ACC112 (cell line): ENCODE measurements around the gene ARPC1B.
"Not testable (repeated sequence)": the region's sequence is repeated elsewhere in the genome, so short reads cannot be mapped to it uniquely, and the experiment has no call there.

Experiments
- H2AFZ ChIP-seq: fragments of 200-600 bp; sonication (generic); one replicate; pipeline ENCODE4 v1.6.0; 2017; ENCODE audit warnings: antibody characterized with exemption, low read length; ENCODE audit not compliant: unreplicated experiment
- H3K27ac ChIP-seq: fragments of 200-600 bp; sonication (generic); 2 replicates; pipeline ENCODE4 v1.5.1; 2014; ENCODE audit warnings: low read depth, mild to moderate bottlenecking, antibody characterized with exemption, low read length, moderate library complexity
- H3K27me3 ChIP-seq: fragments of 200-600 bp; sonication (generic); 2 replicates; pipeline ENCODE4 v1.6.1; 2014; ENCODE audit warnings: mild to moderate bottlenecking, antibody characterized with exemption, low read length, moderate library complexity, mixed read lengths; ENCODE audit not compliant: insufficient read depth
- H3K36me3 ChIP-seq: fragments of 200-600 bp; sonication (generic); 2 replicates; pipeline ENCODE4 v1.6.1; 2016; ENCODE audit warnings: mild to moderate bottlenecking, antibody characterized with exemption, low read length, moderate library complexity, mixed read lengths; ENCODE audit not compliant: insufficient read depth
- H3K4me1 ChIP-seq: fragments of 200-600 bp; sonication (generic); one replicate; pipeline ENCODE4 v1.6.1; 2016; ENCODE audit warnings: low read length, mixed read lengths; ENCODE audit not compliant: insufficient read depth, unreplicated experiment, control insufficient read depth
- H3K4me3 ChIP-seq: fragments of 200-600 bp; sonication (generic); 2 replicates; pipeline ENCODE4 v1.5.1; 2014; ENCODE audit warnings: mild to moderate bottlenecking, low read depth, low read length
- H3K79me2 ChIP-seq: fragments of 200-600 bp; sonication (generic); one replicate; pipeline ENCODE4 v1.6.0; 2016; ENCODE audit warnings: low read length; ENCODE audit not compliant: control insufficient read depth, unreplicated experiment, insufficient read depth

Gene ARPC1B

GRCh38 chr7:99381664-99382075 is 7.1 kb downstream of the ARPC1B start:
- H3K27ac ChIP-seq: peak overlapping the region; percentile 97; the same call in 1 of the 2 replicates
- peaks cover 69% of the 10 kb centered on the region for H3K79me2 ChIP-seq
- no peak overlapping the region for H3K4me3 ChIP-seq
- H3K36me3 ChIP-seq: no peaks in the 10 kb centered on the region
- H2AFZ ChIP-seq: no peak overlapping the region
- peaks cover 31% of the 10 kb centered on the region for H3K4me1 ChIP-seq
- no peaks in the 10 kb centered on the region for H3K27me3 ChIP-seq

DNA sequence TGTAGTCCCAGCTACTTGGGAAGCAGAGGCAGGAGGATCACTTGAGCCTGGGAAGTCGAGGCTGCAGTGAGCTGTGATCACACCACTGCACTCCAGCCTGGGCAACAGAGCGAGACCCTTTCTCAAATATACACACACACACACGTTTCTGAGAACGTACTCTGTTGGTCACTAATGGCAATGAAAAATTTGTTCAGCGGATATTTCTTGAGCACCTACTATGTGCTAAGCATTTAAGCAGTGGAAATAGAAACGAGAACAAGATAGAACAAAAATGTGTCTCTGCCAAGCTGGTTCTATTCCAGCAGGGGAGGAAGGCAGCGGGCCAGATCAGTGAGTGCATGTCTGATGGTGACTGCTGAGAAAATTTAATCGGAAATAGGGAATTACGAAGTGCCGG is 8.7 kb downstream of the ARPC1B start:
- no peaks in the 10 kb centered on the region for H3K27me3 ChIP-seq
- peaks cover 31% of the 10 kb centered on the region for H3K4me1 ChIP-seq
- no peak overlapping the region for H3K27ac ChIP-seq
- H2AFZ ChIP-seq: no peak overlapping the region
- H3K4me3 ChIP-seq: no peak overlapping the region
- peaks cover 4% of the 10 kb centered on the region; the same call in 1 of the 2 replicates for H3K36me3 ChIP-seq
- peaks cover 55% of the 10 kb centered on the region for H3K79me2 ChIP-seq

GRCh38 chr7:99383791-99384370 is 9.4 kb downstream of the ARPC1B start:
- H3K27ac ChIP-seq: no peak overlapping the region
- peaks cover 30% of the 10 kb centered on the region for H3K4me1 ChIP-seq

DNA sequence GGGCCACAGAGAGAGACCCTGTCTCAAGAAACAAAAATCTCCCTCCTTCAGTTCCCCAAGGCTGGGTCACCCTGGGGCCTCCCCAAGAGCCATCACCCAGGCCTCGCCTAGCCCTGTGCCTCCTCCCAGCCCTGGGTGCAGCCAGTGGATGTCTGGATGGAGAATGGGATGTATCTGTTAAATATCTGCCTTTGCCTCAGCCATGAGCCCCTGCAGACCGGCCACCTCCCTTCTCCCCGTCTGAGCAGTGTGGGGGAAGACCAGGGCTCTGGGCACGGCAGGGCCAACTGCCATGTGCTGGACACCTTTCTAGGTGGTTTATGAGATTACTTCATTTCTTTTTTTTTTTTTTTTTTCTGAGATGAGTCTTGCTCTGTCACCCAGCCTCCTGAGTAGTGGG is 10.0 kb downstream of the ARPC1B start:
- Histone ChIP-seq H3K4me1 (peaks cover 24% of the 10 kb centered on the region), H3K36me3 (peaks cover 5% of the 10 kb centered on the region), H3K79me2 (peaks cover 54% of the 10 kb centered on the region)

More at GRCh38 chr7:99383791-99384370, 9.4 kb downstream of the ARPC1B start:
- Histone ChIP-seq H3K27me3 (no peaks in the 10 kb centered on the region), H3K36me3 (peaks cover 5% of the 10 kb centered on the region; the same call in 1 of the 2 replicates), H3K4me3 (no peak overlapping the region), H2AFZ (no peak overlapping the region), H3K79me2 (peaks cover 55% of the 10 kb centered on the region)

GRCh38 chr7:99385564-99385963 is 11.0 kb downstream of the ARPC1B start:
- peaks cover 14% of the 10 kb centered on the region for H3K4me1 ChIP-seq

More for the DNA sequence above, 10.0 kb downstream of the ARPC1B start:
- no peaks in the 10 kb centered on the region for H3K27me3 ChIP-seq
- no peak overlapping the region for H3K4me3 ChIP-seq
- no peak overlapping the region for H3K27ac ChIP-seq
- H2AFZ ChIP-seq: no peak overlapping the region

GRCh38 chr7:99386584-99387238 is 12.2 kb downstream of the ARPC1B start:
- H3K4me3 ChIP-seq: no peak overlapping the region
- peaks cover 2% of the 10 kb centered on the region for H3K4me1 ChIP-seq
- peaks cover 15% of the 10 kb centered on the region for H3K36me3 ChIP-seq
- no peaks in the 10 kb centered on the region for H3K27me3 ChIP-seq
- H3K79me2 ChIP-seq: peaks cover 32% of the 10 kb centered on the region
- H2AFZ ChIP-seq: no peak overlapping the region
- H3K27ac ChIP-seq: no peak overlapping the region

More at GRCh38 chr7:99385564-99385963, 11.0 kb downstream of the ARPC1B start:
- Histone ChIP-seq H3K27me3 (no peaks in the 10 kb centered on the region), H3K4me3 (no peak overlapping the region), H3K36me3 (peaks cover 8% of the 10 kb centered on the region), H3K79me2 (peaks cover 44% of the 10 kb centered on the region), H3K27ac (no peak overlapping the region), H2AFZ (no peak overlapping the region)

DNA sequence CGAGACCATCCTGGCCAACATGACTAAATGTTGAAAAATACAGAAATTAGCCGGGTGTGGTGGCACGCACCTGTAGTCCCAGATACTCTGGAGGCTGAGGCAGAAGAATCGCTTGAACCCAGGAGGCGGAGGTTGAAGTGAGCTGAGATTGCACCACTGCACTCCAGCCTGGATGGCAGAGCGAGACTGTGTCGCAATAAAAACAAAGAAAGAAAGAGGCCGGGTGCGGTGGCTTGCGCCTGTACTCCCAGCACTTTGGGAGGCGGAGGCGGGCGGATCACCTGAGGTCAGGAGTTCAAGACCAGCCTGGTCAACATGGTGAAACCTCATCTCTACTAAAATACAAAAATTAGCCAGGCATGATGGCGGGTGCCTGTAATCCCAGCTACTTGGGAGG is 12.7 kb downstream of the ARPC1B start:
- not testable (repeated sequence) for H2AFZ ChIP-seq, H3K4me3 ChIP-seq, H3K4me1 ChIP-seq, H3K27me3 ChIP-seq, H3K27ac ChIP-seq
- peaks cover 15% of the 10 kb centered on the region for H3K36me3 ChIP-seq
- H3K79me2 ChIP-seq: peaks cover 27% of the 10 kb centered on the region

- no peak overlapping the region for H3K27ac ChIP-seq
- peaks cover 15% of the 10 kb centered on the region for H3K36me3 ChIP-seq
- H3K4me3 ChIP-seq: no peak overlapping the region
- H3K27me3 ChIP-seq: no peaks in the 10 kb centered on the region
- no peaks in the 10 kb centered on the region for H3K4me1 ChIP-seq
- H2AFZ ChIP-seq: no peak overlapping the region
- peaks cover 22% of the 10 kb centered on the region for H3K79me2 ChIP-seq
Measured at GRCh38 chr7:99387912-99388311, 13.4 kb downstream of the ARPC1B start.

DNA sequence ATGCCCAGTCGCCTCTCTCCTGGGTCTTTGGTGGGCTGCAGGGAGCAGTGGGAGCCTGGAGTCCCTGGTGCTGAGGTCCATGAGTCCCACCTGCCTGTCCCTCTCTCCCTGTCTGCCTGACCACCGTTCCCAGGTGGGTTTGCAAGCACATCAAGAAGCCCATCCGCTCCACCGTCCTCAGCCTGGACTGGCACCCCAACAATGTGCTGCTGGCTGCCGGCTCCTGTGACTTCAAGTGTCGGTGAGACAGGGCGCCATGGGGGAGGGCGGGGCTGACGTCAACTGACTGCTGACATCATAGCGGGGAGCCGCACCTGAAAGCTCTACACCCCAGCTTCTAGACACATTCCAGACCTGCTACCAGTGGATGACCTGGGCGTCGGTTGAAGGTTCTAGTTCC is 15.2 kb downstream of the ARPC1B start:
- no peak overlapping the region for H3K4me3 ChIP-seq
- peaks cover 21% of the 10 kb centered on the region for H3K36me3 ChIP-seq
- H3K4me1 ChIP-seq: no peaks in the 10 kb centered on the region

GRCh38 chr7:99390941-99391602 is 16.5 kb downstream of the ARPC1B start:
- H3K4me1 ChIP-seq: no peaks in the 10 kb centered on the region
- no peaks in the 10 kb centered on the region for H3K79me2 ChIP-seq
- peaks cover 26% of the 10 kb centered on the region for H3K36me3 ChIP-seq
- H2AFZ ChIP-seq: no peak overlapping the region
- H3K27ac ChIP-seq: no peak overlapping the region
- no peaks in the 10 kb centered on the region for H3K27me3 ChIP-seq
- no peak overlapping the region for H3K4me3 ChIP-seq

More for the DNA sequence above, 15.2 kb downstream of the ARPC1B start:
- Histone ChIP-seq H3K79me2 (peaks cover 4% of the 10 kb centered on the region), H3K27ac (no peak overlapping the region), H3K27me3 (no peaks in the 10 kb centered on the region), H2AFZ (no peak overlapping the region)
